H1 (cell line): ENCODE data around the gene PRKCA. TPM values are rescaled to one million over a fixed set of nuclear protein-coding genes. Genes with fewer than 3 reads are reported as not detected.

Experiments used
- EZH2 ChIP-seq: fragments of 200-600 bp; sonication (generic); IDR thresholded peaks from 2 replicates; pipeline ENCODE4 v1.7.1; 2012; ENCODE audit warnings: low read depth, mild to moderate bottlenecking, moderate library complexity, low read length, inconsistent platforms; ENCODE audit not compliant: severe bottlenecking
- HDAC2 ChIP-seq, 2 experiments: fragments of 300-600 bp in 1 of 2; sonication (generic) in 1 of 2; IDR thresholded peaks; 2 replicates each; pipeline ENCODE4 v1.6.1; 2011 to 2012; ENCODE audit warnings: low read depth in 2 of 2, low read length in 2 of 2, mild to moderate bottlenecking in 2 of 2, moderate library complexity in 2 of 2, borderline replicate concordance in 1 of 2, inconsistent platforms in 1 of 2
- POLR2A ChIP-seq, 2 experiments: IDR thresholded peaks; 1 replicate in 1 of 2; 2 replicates in 1 of 2; pipeline ENCODE4 v1.6.1; 2011; ENCODE audit warnings: low read depth in 2 of 2, low read length in 2 of 2, mild to moderate bottlenecking in 2 of 2; ENCODE audit errors: control extremely low read depth in 1 of 2
- SIRT6 ChIP-seq: IDR thresholded peaks from one replicate; pipeline ENCODE4 v1.7.1; 2012; ENCODE audit warnings: low read length, inconsistent platforms
- SP4 ChIP-seq: IDR thresholded peaks from 2 replicates; pipeline ENCODE4 v1.6.1; 2012; ENCODE audit warnings: low read length, inconsistent platforms
- ZNF274 ChIP-seq: IDR thresholded peaks from 2 replicates; pipeline ENCODE4 v1.7.0; 2012; ENCODE audit warnings: low read length, borderline replicate concordance; ENCODE audit errors: extremely low read depth
- polyA plus RNA-seq, 7 experiments: library from polyadenylated mRNA; depleted of rRNA in 3 of 7; stranded (reverse) in 5 of 7; unstranded in 2 of 7; fragments of >200 nt in 5 of 7; fragments of 200-250 nt in 2 of 7; gene quantifications; 1 replicate in 5 of 7; 2 replicates in 1 of 7; 4 replicates in 1 of 7; pipeline versions ENCODE4 v1.2.1 to v1.2.3, GENCODE V29; 2011 to 2013; ENCODE audit warnings: missing spikeins in 2 of 7, mixed read lengths in 2 of 7
- total RNA-seq: library from RNA; stranded (reverse); fragmentation: NEBNext Ultra II Directional; extraction: Animal tissue kit (Norgen Biotek cat#: 25700); gene quantifications from 2 replicates; pipeline ENCODE4 v1.2.1, GENCODE V29; 2021
- TF ChIP-seq, protein P1 (sequence below): fragments of 300-600 bp; sonication (generic); IDR thresholded peaks from 2 replicates; pipeline ENCODE4 v1.7.1; 2012; ENCODE audit warnings: low read length, moderate library complexity, mild to moderate bottlenecking, inconsistent platforms; ENCODE audit not compliant: insufficient replicate concordance

The PRKCA gene
- total and polyA plus RNA-seq, 2 of the 8 experiments (the other 6 are each of a cell fraction or from before 2014, with no cell fraction given), result 5.8 to 17.8 TPM

DNA sequence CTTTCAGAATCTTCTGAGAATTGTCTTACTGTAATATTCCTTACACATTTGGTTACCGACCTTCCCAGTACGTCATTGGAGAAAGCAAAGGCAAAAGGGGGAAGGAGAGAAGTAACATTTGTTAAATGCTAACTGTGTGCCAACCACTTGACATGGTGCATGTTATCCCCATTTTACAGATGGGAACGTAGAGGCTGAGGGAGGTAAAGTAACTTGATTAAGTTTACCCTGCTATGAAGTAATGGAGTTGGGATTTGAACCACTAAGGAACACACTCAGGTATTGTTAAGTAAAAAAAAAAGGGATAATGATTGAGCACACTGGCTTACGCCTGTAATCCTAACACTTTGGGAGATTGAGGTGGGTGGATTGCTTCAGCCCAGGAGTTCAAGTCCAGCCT, 156.4 kb downstream of the PRKCA start (continued):
- TF ChIP-seq HDAC2 (IDR thresholded peaks at IDR 0.05; ENCODE audit: borderline replicate concordance in 1 of 2, low read depth in 2 of 2, low read length in 2 of 2) (no peak), EZH2 (no peak), POLR2A (IDR thresholded peaks at IDR 0.05; ENCODE audit: control extremely low read depth in 1 of 2, low read depth in 2 of 2, low read length in 2 of 2) (no peak), SIRT6 (no peak), SP4 (no peak), ZNF274 (no peak)
- TF ChIP-seq, protein P1, sequence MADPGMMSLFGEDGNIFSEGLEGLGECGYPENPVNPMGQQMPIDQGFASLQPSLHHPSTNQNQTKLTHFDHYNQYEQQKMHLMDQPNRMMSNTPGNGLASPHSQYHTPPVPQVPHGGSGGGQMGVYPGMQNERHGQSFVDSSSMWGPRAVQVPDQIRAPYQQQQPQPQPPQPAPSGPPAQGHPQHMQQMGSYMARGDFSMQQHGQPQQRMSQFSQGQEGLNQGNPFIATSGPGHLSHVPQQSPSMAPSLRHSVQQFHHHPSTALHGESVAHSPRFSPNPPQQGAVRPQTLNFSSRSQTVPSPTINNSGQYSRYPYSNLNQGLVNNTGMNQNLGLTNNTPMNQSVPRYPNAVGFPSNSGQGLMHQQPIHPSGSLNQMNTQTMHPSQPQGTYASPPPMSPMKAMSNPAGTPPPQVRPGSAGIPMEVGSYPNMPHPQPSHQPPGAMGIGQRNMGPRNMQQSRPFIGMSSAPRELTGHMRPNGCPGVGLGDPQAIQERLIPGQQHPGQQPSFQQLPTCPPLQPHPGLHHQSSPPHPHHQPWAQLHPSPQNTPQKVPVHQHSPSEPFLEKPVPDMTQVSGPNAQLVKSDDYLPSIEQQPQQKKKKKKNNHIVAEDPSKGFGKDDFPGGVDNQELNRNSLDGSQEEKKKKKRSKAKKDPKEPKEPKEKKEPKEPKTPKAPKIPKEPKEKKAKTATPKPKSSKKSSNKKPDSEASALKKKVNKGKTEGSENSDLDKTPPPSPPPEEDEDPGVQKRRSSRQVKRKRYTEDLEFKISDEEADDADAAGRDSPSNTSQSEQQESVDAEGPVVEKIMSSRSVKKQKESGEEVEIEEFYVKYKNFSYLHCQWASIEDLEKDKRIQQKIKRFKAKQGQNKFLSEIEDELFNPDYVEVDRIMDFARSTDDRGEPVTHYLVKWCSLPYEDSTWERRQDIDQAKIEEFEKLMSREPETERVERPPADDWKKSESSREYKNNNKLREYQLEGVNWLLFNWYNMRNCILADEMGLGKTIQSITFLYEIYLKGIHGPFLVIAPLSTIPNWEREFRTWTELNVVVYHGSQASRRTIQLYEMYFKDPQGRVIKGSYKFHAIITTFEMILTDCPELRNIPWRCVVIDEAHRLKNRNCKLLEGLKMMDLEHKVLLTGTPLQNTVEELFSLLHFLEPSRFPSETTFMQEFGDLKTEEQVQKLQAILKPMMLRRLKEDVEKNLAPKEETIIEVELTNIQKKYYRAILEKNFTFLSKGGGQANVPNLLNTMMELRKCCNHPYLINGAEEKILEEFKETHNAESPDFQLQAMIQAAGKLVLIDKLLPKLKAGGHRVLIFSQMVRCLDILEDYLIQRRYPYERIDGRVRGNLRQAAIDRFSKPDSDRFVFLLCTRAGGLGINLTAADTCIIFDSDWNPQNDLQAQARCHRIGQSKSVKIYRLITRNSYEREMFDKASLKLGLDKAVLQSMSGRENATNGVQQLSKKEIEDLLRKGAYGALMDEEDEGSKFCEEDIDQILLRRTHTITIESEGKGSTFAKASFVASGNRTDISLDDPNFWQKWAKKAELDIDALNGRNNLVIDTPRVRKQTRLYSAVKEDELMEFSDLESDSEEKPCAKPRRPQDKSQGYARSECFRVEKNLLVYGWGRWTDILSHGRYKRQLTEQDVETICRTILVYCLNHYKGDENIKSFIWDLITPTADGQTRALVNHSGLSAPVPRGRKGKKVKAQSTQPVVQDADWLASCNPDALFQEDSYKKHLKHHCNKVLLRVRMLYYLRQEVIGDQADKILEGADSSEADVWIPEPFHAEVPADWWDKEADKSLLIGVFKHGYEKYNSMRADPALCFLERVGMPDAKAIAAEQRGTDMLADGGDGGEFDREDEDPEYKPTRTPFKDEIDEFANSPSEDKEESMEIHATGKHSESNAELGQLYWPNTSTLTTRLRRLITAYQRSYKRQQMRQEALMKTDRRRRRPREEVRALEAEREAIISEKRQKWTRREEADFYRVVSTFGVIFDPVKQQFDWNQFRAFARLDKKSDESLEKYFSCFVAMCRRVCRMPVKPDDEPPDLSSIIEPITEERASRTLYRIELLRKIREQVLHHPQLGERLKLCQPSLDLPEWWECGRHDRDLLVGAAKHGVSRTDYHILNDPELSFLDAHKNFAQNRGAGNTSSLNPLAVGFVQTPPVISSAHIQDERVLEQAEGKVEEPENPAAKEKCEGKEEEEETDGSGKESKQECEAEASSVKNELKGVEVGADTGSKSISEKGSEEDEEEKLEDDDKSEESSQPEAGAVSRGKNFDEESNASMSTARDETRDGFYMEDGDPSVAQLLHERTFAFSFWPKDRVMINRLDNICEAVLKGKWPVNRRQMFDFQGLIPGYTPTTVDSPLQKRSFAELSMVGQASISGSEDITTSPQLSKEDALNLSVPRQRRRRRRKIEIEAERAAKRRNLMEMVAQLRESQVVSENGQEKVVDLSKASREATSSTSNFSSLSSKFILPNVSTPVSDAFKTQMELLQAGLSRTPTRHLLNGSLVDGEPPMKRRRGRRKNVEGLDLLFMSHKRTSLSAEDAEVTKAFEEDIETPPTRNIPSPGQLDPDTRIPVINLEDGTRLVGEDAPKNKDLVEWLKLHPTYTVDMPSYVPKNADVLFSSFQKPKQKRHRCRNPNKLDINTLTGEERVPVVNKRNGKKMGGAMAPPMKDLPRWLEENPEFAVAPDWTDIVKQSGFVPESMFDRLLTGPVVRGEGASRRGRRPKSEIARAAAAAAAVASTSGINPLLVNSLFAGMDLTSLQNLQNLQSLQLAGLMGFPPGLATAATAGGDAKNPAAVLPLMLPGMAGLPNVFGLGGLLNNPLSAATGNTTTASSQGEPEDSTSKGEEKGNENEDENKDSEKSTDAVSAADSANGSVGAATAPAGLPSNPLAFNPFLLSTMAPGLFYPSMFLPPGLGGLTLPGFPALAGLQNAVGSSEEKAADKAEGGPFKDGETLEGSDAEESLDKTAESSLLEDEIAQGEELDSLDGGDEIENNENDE, result no peak
